Progenitor cell of endocrine pancreas (in vitro differentiated cells): ENCODE data around the gene ETV6. TPM values are rescaled to one million over a fixed set of nuclear protein-coding genes. Genes with fewer than 3 reads are reported as not detected.

ENCODE experiments used
- DNase-seq: peaks from one replicate; pipeline ENCODE4 v3.0.0; 2021; ENCODE audit warnings: low spot score; ENCODE audit not compliant: unreplicated experiment
- H3K27ac Mint-ChIP-seq: 2 replicates; pipeline ENCODE4 v1.8.0; 2021; ENCODE audit warnings: mild to moderate bottlenecking, moderate library complexity, mixed read lengths
- H3K27me3 Mint-ChIP-seq: 2 replicates; pipeline ENCODE4 v1.8.0; 2021; ENCODE audit warnings: mixed read lengths
- H3K36me3 Mint-ChIP-seq: 2 replicates; pipeline ENCODE4 v1.8.0; 2022; ENCODE audit warnings: mixed read lengths; ENCODE audit not compliant: insufficient read depth
- H3K4me1 Mint-ChIP-seq: 2 replicates; pipeline ENCODE4 v1.8.0; 2021; ENCODE audit warnings: low read depth, mixed read lengths
- H3K4me3 Mint-ChIP-seq: 2 replicates; pipeline ENCODE4 v1.8.0; 2021; ENCODE audit warnings: low read depth, mild to moderate bottlenecking, moderate library complexity, mixed read lengths
- H3K9me3 Mint-ChIP-seq: 2 replicates; pipeline ENCODE4 v1.8.0; 2021; ENCODE audit warnings: low read depth, mixed read lengths
- total RNA-seq: library from RNA; stranded (reverse); gene quantifications from 2 replicates; pipeline ENCODE4 v1.2.1, GENCODE V29; 2021
- TF ChIP-seq, protein P1 (sequence below): fragments of 200-600 bp; sonication (generic); IDR thresholded peaks from one replicate; pipeline ENCODE4 v1.5.0; 2021; ENCODE audit warnings: antibody characterized with exemption, mild to moderate bottlenecking; ENCODE audit not compliant: unreplicated experiment

The ETV6 gene
- total RNA-seq, 1 donor from 2014 or later, result 55.2 TPM

- Mint-ChIP-seq H3K4me3 (no peak overlapping the region), H3K9me3 (peaks cover 9% of the 10 kb centered on the region), H3K27me3 (peaks cover 3% of the 10 kb centered on the region), H3K36me3 (peaks cover 12% of the 10 kb centered on the region), H3K27ac (no peak overlapping the region), H3K4me1 (peaks cover 40% of the 10 kb centered on the region)
- no peak for DNase-seq
- TF ChIP-seq, protein P1, sequence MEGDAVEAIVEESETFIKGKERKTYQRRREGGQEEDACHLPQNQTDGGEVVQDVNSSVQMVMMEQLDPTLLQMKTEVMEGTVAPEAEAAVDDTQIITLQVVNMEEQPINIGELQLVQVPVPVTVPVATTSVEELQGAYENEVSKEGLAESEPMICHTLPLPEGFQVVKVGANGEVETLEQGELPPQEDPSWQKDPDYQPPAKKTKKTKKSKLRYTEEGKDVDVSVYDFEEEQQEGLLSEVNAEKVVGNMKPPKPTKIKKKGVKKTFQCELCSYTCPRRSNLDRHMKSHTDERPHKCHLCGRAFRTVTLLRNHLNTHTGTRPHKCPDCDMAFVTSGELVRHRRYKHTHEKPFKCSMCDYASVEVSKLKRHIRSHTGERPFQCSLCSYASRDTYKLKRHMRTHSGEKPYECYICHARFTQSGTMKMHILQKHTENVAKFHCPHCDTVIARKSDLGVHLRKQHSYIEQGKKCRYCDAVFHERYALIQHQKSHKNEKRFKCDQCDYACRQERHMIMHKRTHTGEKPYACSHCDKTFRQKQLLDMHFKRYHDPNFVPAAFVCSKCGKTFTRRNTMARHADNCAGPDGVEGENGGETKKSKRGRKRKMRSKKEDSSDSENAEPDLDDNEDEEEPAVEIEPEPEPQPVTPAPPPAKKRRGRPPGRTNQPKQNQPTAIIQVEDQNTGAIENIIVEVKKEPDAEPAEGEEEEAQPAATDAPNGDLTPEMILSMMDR, result no peak
Measured at GRCh38 chr12:11686120-11686519, 36.6 kb downstream of the ETV6 start.

DNA sequence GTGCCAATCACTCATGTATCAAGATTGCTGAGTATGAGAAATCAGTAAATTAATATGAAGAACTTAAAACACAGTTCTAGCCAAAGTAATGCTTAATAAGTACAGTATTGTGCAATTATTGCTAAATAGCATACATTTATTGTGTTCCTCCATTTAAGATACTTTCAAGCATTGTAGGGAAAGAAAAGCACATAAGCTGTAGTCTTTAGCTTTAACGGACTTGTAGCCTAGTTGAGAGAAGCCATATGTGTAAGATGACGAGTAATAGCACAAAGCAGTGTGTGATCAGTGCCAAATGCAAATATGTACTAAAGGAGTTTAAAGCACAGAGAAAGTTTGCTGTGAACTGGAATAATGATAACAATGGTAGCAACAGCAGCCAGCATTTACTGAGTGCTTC, 38.1 kb downstream of the ETV6 start:
- Mint-ChIP-seq H3K9me3 (peaks cover 5% of the 10 kb centered on the region), H3K4me1 (peaks cover 40% of the 10 kb centered on the region), H3K36me3 (peaks cover 14% of the 10 kb centered on the region), H3K4me3 (no peak overlapping the region), H3K27ac (peak overlapping the region; percentile 15), H3K27me3 (peaks cover 3% of the 10 kb centered on the region)
- TF ChIP-seq, protein P1, result no peak
- no peak for DNase-seq

DNA sequence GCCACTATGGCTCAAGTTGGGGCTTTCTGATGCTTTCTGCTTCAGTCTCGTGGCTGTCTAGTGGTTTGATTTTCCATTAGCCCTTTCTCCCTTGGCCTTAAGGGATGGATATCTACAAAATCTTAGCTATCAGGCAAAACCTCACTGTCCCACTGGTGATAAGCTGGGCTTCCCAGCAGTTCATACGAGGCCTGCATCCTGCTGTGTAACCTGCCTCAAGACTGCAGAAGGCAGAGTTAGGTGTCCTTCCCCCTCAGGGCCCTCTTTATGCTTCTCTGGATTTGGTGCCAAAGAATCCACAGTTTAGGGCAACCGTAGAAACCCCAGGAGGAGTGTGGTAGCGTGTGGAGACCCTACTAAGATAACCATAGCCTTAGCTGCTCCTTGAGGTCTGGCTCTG, 38.9 kb downstream of the ETV6 start:
- Mint-ChIP-seq H3K27ac (no peak overlapping the region), H3K27me3 (peaks cover 3% of the 10 kb centered on the region), H3K4me1 (peaks cover 39% of the 10 kb centered on the region), H3K9me3 (peaks cover 5% of the 10 kb centered on the region), H3K36me3 (peaks cover 15% of the 10 kb centered on the region), H3K4me3 (no peak overlapping the region)
- TF ChIP-seq, protein P1, result no peak
- no peak for DNase-seq

DNA sequence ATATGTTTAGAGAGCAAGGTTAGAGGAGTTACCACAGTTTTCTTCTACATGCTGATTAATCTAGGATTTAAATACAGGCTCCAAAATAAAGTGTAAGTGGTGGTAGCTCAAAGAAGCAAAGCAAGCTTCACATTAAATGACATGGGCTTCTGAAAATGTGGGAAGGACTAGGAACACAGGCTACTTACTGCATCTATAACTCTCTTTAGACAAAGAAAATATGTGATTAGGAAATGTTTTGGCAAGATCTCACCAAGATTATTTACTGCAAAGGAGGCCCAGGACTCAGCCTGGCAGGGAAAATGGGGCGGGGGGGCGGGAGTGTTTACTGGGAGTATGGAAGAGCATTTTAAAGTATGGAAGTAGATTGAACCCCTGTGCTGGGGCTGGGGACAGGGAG, 39.4 kb downstream of the ETV6 start:
- H3K9me3 Mint-ChIP-seq, result peaks cover 5% of the 10 kb centered on the region
- H3K27me3 Mint-ChIP-seq, result peaks cover 3% of the 10 kb centered on the region
- peak overlapping the region; percentile 8 for H3K27ac Mint-ChIP-seq
- peaks cover 14% of the 10 kb centered on the region for H3K36me3 Mint-ChIP-seq
- peaks cover 35% of the 10 kb centered on the region for H3K4me1 Mint-ChIP-seq
- DNase-seq, result no peak
- TF ChIP-seq, protein P1, result no peak
- H3K4me3 Mint-ChIP-seq, result no peak overlapping the region

- TF ChIP-seq, protein P1, result no peak
- Mint-ChIP-seq H3K36me3 (peaks cover 14% of the 10 kb centered on the region), H3K27ac (no peak overlapping the region), H3K4me3 (no peak overlapping the region), H3K4me1 (peaks cover 30% of the 10 kb centered on the region), H3K27me3 (peaks cover 3% of the 10 kb centered on the region), H3K9me3 (peaks cover 5% of the 10 kb centered on the region)
- DNase-seq, result no peak
Measured at GRCh38 chr12:11689591-11690186, 40.2 kb downstream of the ETV6 start.
